T-helper 17 cell (primary cell): ENCODE measurements around the gene HS6ST2. TPM values are rescaled to one million over a fixed set of nuclear protein-coding genes. Genes with fewer than 3 reads are reported as not detected.
"Not testable (repeated sequence)": the region's sequence is repeated elsewhere in the genome, so short reads cannot be mapped to it uniquely, and the experiment has no call there.

Experiments used
- ATAC-seq: fragments of 150-1000 bp; cut with Tn5 transposase; 2 replicates; pipeline ENCODE4 v1.10.0; 2021; ENCODE audit warnings: mild to moderate bottlenecking, moderate library complexity
- DNase-seq, 3 donors: peaks; one replicate each; pipeline versions ENCODE4 v3.0.0 to v3.0.0-alpha.2; 2020 to 2021
- H3K9me3 ChIP-seq: one replicate; pipeline ENCODE4 v1.7.0; 2013; ENCODE audit warnings: low read length, mild to moderate bottlenecking; ENCODE audit not compliant: control insufficient read depth, poor library complexity, severe bottlenecking
- H3K27ac Mint-ChIP-seq: one replicate; pipeline ENCODE4 v1.8.0; 2022; ENCODE audit warnings: mild to moderate bottlenecking, moderate library complexity, mixed read lengths
- H3K27me3 Mint-ChIP-seq: one replicate; pipeline ENCODE4 v1.8.0; 2022; ENCODE audit warnings: mixed read lengths
- H3K36me3 Mint-ChIP-seq: one replicate; pipeline ENCODE4 v1.8.0; 2022; ENCODE audit warnings: low read depth, mixed read lengths
- H3K4me1 Mint-ChIP-seq: one replicate; pipeline ENCODE4 v1.8.0; 2022; ENCODE audit warnings: mild to moderate bottlenecking, mixed read lengths
- H3K4me3 Mint-ChIP-seq: one replicate; pipeline ENCODE4 v1.8.0; 2022; ENCODE audit warnings: mild to moderate bottlenecking, moderate library complexity, mixed read lengths
- total RNA-seq, 4 donors: library from RNA in 2 of 4; stranded (reverse) in 2 of 4; gene quantifications; one replicate each; pipeline ENCODE4 v1.2.3 and lab custom pipeline; 2022 to 2026

HS6ST2 gene
- total RNA-seq, result not detected
- 0 to 0.12 reads per million in 2 donors for total RNA-seq (lab: John Stamatoyannopoulos, UW)

GRCh38 chrX:132958091-132958703 is at the start of gene HS6ST2:
Gene HS6ST2 (minus strand): TSS chrX:132958629.
- Mint-ChIP-seq H3K4me3 (peak within 1 kb of the TSS; percentile 79), H3K27ac (no peak within 1 kb of the TSS), H3K4me1 (peaks cover 5% of the 10 kb centered on the region), H3K36me3 (no peaks in the 10 kb centered on the region), H3K27me3 (peaks cover 41% of the 10 kb centered on the region)
- no peak for DNase-seq
- no peaks in the 10 kb centered on the region for H3K9me3 ChIP-seq
- no peak for ATAC-seq

DNA sequence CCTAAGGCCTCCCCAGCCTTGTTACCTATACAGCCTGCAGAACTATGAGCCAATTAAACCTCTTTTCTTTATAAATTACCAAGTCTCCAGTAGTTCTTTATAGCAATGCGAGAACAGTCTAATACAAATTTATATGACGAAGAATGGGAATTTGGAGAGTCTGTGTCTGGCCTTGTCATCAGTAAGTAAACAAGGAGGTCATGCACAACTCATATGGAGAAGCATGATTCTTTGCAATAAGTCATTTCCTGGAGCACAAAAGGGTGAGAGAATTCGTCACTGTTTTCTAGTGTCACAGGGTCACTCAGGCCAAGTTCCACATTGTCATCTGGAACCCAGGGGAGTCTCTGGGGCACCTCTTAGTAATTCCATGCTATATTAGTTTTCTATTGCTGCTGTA is 49.0 kb upstream of the HS6ST2 start:
- Mint-ChIP-seq H3K4me1 (no peaks in the 10 kb centered on the region), H3K27me3 (no peaks in the 10 kb centered on the region), H3K4me3 (no peak overlapping the region), H3K36me3 (peaks cover 2% of the 10 kb centered on the region), H3K27ac (no peak overlapping the region)
- ATAC-seq (no peak), DNase-seq (no peak)
- H3K9me3 ChIP-seq, result no peaks in the 10 kb centered on the region

DNA sequence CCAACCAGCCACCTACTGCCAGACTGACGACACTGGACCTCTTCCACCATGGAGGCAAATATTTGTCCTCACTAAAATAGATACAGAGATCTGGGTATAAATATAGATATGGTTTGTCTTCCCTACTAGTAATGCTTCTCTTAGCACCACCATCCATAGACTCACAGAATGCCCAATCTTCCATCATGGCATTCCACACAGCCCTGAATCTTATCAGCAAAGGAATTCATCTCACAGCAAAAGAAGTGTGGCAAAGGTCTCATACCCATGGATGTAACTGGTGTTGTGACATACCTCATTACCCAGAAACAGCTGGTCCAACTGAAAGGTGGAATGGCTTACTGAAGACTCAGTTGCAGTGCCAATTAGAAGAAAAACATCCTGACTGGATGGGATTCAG is 47.2 kb upstream of the HS6ST2 start:
- H3K9me3 ChIP-seq, result no peaks in the 10 kb centered on the region
- H3K27me3 Mint-ChIP-seq, result no peaks in the 10 kb centered on the region
- no peak for ATAC-seq
- peaks cover 2% of the 10 kb centered on the region for H3K36me3 Mint-ChIP-seq
- H3K4me3 Mint-ChIP-seq, result no peak overlapping the region
- DNase-seq, result no peak
- H3K4me1 Mint-ChIP-seq, result no peaks in the 10 kb centered on the region
- H3K27ac Mint-ChIP-seq, result no peak overlapping the region

DNA sequence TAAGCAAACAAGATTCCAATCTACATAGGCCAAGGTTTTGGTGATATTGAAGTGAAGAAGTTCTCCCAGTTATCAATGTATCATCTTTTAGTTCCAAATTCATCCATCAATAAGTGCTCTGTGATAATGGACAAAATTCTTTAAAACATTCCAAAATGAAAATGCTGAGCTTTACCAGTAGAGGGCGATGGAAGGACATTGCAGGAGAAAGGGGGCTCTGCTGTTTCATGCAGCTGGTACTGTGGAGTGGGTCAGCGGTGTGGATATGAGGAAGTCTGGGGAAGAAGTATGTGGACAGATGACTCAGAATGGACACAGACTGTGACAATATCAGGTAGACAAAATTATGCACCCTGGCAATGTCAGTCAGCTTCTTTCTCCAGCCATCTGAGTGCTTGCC is 46.6 kb upstream of the HS6ST2 start:
- ATAC-seq, result no peak
- DNase-seq, result no peak
- H3K36me3 Mint-ChIP-seq, result peaks cover 2% of the 10 kb centered on the region
- H3K4me3 Mint-ChIP-seq, result no peak overlapping the region
- H3K27ac Mint-ChIP-seq, result no peak overlapping the region
- no peaks in the 10 kb centered on the region for H3K4me1 Mint-ChIP-seq
- H3K27me3 Mint-ChIP-seq, result no peaks in the 10 kb centered on the region
- H3K9me3 ChIP-seq, result no peaks in the 10 kb centered on the region

- Mint-ChIP-seq H3K4me3 (no peak overlapping the region), H3K27ac (no peak overlapping the region)
Measured at GRCh38 chrX:132999209-132999608, 40.8 kb upstream of the HS6ST2 start.

GRCh38 chrX:132990835-132991234 is 32.4 kb upstream of the HS6ST2 start:
- no peaks in the 10 kb centered on the region for H3K9me3 ChIP-seq
- no peaks in the 10 kb centered on the region for H3K27me3 Mint-ChIP-seq
- no peaks in the 10 kb centered on the region for H3K36me3 Mint-ChIP-seq
- H3K4me1 Mint-ChIP-seq, result no peaks in the 10 kb centered on the region
- DNase-seq (no peak), ATAC-seq (no peak)
- no peak overlapping the region for H3K27ac Mint-ChIP-seq
- H3K4me3 Mint-ChIP-seq, result no peak overlapping the region

More at GRCh38 chrX:132999209-132999608, 40.8 kb upstream of the HS6ST2 start:
- Mint-ChIP-seq H3K4me1 (no peaks in the 10 kb centered on the region), H3K36me3 (peaks cover 2% of the 10 kb centered on the region), H3K27me3 (no peaks in the 10 kb centered on the region)
- DNase-seq, result no peak
- H3K9me3 ChIP-seq, result no peaks in the 10 kb centered on the region
- ATAC-seq, result no peak

- no peak overlapping the region for H3K4me3 Mint-ChIP-seq
- peaks cover 4% of the 10 kb centered on the region for H3K36me3 Mint-ChIP-seq
- H3K9me3 ChIP-seq, result no peaks in the 10 kb centered on the region
- ATAC-seq (no peak), DNase-seq (no peak)
- peaks cover 12% of the 10 kb centered on the region for H3K27me3 Mint-ChIP-seq
- H3K4me1 Mint-ChIP-seq, result peaks cover 4% of the 10 kb centered on the region
- no peak overlapping the region for H3K27ac Mint-ChIP-seq
Measured at GRCh38 chrX:132986556-132986955, 28.1 kb upstream of the HS6ST2 start.

GRCh38 chrX:132984058-132984650 is 25.7 kb upstream of the HS6ST2 start:
- DNase-seq (no peak), ATAC-seq (no peak)
- H3K9me3 ChIP-seq, result no peaks in the 10 kb centered on the region
- H3K27me3 Mint-ChIP-seq, result peaks cover 12% of the 10 kb centered on the region
- peaks cover 4% of the 10 kb centered on the region for H3K4me1 Mint-ChIP-seq
- H3K36me3 Mint-ChIP-seq, result peaks cover 4% of the 10 kb centered on the region
- H3K27ac Mint-ChIP-seq, result no peak overlapping the region
- no peak overlapping the region for H3K4me3 Mint-ChIP-seq

GRCh38 chrX:132983496-132983895 is 25.1 kb upstream of the HS6ST2 start:
- Mint-ChIP-seq H3K4me3 (no peak overlapping the region), H3K4me1 (peaks cover 4% of the 10 kb centered on the region), H3K36me3 (peaks cover 4% of the 10 kb centered on the region), H3K27me3 (peaks cover 12% of the 10 kb centered on the region), H3K27ac (no peak overlapping the region)
- DNase-seq (no peak), ATAC-seq (no peak)
- no peaks in the 10 kb centered on the region for H3K9me3 ChIP-seq

DNA sequence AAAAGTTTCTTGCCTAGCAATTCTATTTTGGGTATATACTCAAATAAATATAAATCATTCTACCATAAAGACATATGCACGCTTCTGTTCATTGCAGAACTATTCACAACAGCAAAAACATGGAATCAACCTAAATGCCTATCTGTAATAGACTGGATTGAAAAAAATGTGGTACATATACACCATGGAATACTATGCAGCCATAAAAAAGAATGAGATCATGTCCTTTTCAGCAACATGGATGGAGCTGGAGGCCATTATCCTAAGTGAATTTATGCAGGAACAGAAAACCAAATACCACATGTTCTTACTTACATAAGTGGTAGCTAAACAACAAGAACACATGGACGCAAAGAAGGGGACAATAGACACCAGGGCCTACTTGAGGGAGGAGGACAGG is 21.6 kb upstream of the HS6ST2 start:
- not testable (repeated sequence) for H3K36me3 Mint-ChIP-seq, ATAC-seq, H3K4me1 Mint-ChIP-seq, H3K27me3 Mint-ChIP-seq, H3K9me3 ChIP-seq, DNase-seq, H3K27ac Mint-ChIP-seq, H3K4me3 Mint-ChIP-seq

DNA sequence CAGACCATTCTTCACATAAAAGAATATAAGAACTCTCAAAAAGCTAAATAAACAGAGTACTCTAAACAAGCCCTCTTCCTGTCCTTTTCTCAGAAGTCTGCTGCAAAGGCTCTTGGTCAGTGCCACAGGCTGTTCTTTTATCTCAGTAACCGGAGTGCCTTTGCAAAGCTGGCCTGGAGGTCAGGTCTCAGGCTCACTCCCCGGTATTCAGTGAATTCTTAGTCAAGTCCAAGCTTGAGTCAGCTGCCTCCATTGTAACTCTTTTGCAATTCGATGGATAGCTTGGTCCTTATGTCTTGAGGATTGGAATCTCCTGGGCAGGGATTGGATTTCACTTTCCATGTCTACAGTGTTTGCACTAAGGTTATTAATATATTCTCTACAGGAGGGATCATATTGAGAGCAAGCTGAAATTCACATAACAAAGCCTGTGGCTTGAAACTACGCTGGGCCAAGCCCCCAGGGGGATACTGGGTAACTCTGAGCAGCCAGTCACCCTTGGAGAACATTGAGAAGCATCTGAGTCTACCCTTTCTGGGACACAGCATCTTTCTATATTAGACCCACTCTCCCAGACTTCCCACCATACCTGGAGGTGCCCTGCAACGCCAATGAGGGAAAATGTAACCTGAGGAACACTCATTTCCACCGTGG is 10.0 kb upstream of the HS6ST2 start:
- Mint-ChIP-seq H3K27ac (no peak overlapping the region), H3K36me3 (no peaks in the 10 kb centered on the region), H3K4me1 (no peaks in the 10 kb centered on the region), H3K4me3 (no peak overlapping the region), H3K27me3 (no peaks in the 10 kb centered on the region)
- DNase-seq, result no peak
- H3K9me3 ChIP-seq, result no peaks in the 10 kb centered on the region
- ATAC-seq, result no peak

- H3K36me3 Mint-ChIP-seq, result no peaks in the 10 kb centered on the region
- no peaks in the 10 kb centered on the region for H3K4me1 Mint-ChIP-seq
- DNase-seq, result no peak
- H3K9me3 ChIP-seq, result no peaks in the 10 kb centered on the region
- no peak for ATAC-seq
- H3K27ac Mint-ChIP-seq, result no peak overlapping the region
- H3K27me3 Mint-ChIP-seq, result no peaks in the 10 kb centered on the region
- H3K4me3 Mint-ChIP-seq, result no peak overlapping the region
Measured at GRCh38 chrX:132967049-132967448, 8.6 kb upstream of the HS6ST2 start.

DNA sequence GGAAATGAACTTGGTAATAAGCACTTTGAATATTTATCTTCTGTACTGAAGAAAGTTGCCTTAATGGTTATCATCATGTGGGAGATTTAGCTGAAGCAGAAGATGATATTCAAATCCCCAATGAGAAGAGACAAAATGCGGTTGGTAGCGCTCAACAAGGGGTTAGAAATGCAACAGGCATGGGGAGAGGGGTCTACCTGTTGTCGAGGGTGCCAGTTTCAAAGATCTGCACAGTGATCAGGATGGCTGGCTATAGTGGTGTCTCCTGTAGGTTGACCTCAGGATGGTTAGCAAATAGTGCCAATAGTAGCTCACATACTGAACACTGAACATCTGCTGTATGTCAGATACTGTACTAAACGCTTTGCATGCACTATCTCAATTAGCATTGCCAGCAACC is 7.0 kb upstream of the HS6ST2 start:
- ATAC-seq (no peak), DNase-seq (no peak)
- H3K4me3 Mint-ChIP-seq, result no peak overlapping the region
- H3K27me3 Mint-ChIP-seq, result peaks cover 6% of the 10 kb centered on the region
- no peak overlapping the region for H3K27ac Mint-ChIP-seq
- no peaks in the 10 kb centered on the region for H3K4me1 Mint-ChIP-seq
- H3K36me3 Mint-ChIP-seq, result no peaks in the 10 kb centered on the region
- no peaks in the 10 kb centered on the region for H3K9me3 ChIP-seq

GRCh38 chrX:132961511-132961910 is 3.1 kb upstream of the HS6ST2 start:
- no peaks in the 10 kb centered on the region for H3K4me1 Mint-ChIP-seq
- H3K9me3 ChIP-seq, result no peaks in the 10 kb centered on the region
- H3K27me3 Mint-ChIP-seq, result peaks cover 14% of the 10 kb centered on the region
- no peaks in the 10 kb centered on the region for H3K36me3 Mint-ChIP-seq
- no peak overlapping the region for H3K4me3 Mint-ChIP-seq
- no peak for ATAC-seq
- DNase-seq, result no peak
- H3K27ac Mint-ChIP-seq, result no peak overlapping the region
